CD4-positive, alpha-beta T cell (primary cell): Measurements from ENCODE around the gene PYDC1. TPM values are rescaled to one million over a fixed set of nuclear protein-coding genes. Genes with fewer than 3 reads are reported as not detected.
A peak's percentile ranks its signal among the peaks of the same experiment; 100 is the strongest.

Experiments
- ATAC-seq: fragments of 200-7000 bp; cut with Tn5 transposase; one replicate; pipeline ENCODE4 v1.10.0; 2022; ENCODE audit warnings: mild to moderate bottlenecking; ENCODE audit not compliant: poor library complexity
- CTCF ChIA-PET: fragments of 350-600 bp; sonication (Branson Sonifier 250); formaldehyde crosslinking; loops from one replicate; lab custom pipeline; 2021; ENCODE audit warnings: antibody characterized with exemption, inconsistent platforms; lab: Charles Lee
- POLR2A ChIA-PET: fragments of 350-600 bp; sonication (Branson Sonifier 250); formaldehyde crosslinking; loops from one replicate; lab custom pipeline; 2021; ENCODE audit warnings: antibody characterized with exemption, inconsistent platforms; lab: Charles Lee
- DNase-seq, 14 experiments: peaks; one replicate each; pipeline ENCODE4 v3.0.0-alpha.2; 2013 to 2020; ENCODE audit warnings: mixed read lengths in 2 of 14
- H3K27ac ChIP-seq, 2 donors: one replicate each; pipeline versions ENCODE4 v1.5.1 to v1.7.0; 2013; ENCODE audit warnings: low read length in 2 of 2, low read depth in 1 of 2, mild to moderate bottlenecking in 1 of 2
- H3K27me3 ChIP-seq, 2 experiments: 1 replicate in 1 of 2; 2 replicates in 1 of 2; pipeline versions ENCODE4 v1.6.1 to v1.7.0; 2013; ENCODE audit warnings: low read length in 2 of 2, control low read depth in 1 of 2, mild to moderate bottlenecking in 1 of 2, moderate library complexity in 1 of 2; ENCODE audit not compliant: insufficient read depth in 2 of 2, control insufficient read depth in 1 of 2
- H3K36me3 ChIP-seq: one replicate; pipeline ENCODE4 v1.6.1; 2013; ENCODE audit warnings: low read length, control low read depth; ENCODE audit not compliant: insufficient read depth
- H3K4me1 ChIP-seq: one replicate; pipeline ENCODE4 v1.6.1; 2013; ENCODE audit warnings: low read length, control low read depth; ENCODE audit not compliant: insufficient read depth
- H3K4me3 ChIP-seq: one replicate; pipeline ENCODE4 v1.5.1; 2013; ENCODE audit warnings: mild to moderate bottlenecking, low read length, moderate library complexity
- H3K9me3 ChIP-seq, 2 experiments: 1 replicate in 1 of 2; 2 replicates in 1 of 2; pipeline versions ENCODE4 v1.6.1 to v1.7.0; 2013; ENCODE audit warnings: low read length in 2 of 2, mild to moderate bottlenecking in 2 of 2, control low read depth in 1 of 2, moderate library complexity in 1 of 2; ENCODE audit not compliant: control insufficient read depth in 1 of 2, insufficient read depth in 1 of 2
- H3K27ac Mint-ChIP-seq: one replicate; pipeline ENCODE4 v1.8.0; 2020; ENCODE audit warnings: mixed read lengths
- H3K27me3 Mint-ChIP-seq: one replicate; pipeline ENCODE4 v1.8.0; 2021; ENCODE audit warnings: mixed read lengths
- H3K36me3 Mint-ChIP-seq: one replicate; pipeline ENCODE4 v1.8.0; 2021; ENCODE audit warnings: low read depth, mixed read lengths
- H3K4me1 Mint-ChIP-seq: one replicate; pipeline ENCODE4 v1.8.0; 2021; ENCODE audit warnings: low read depth, mixed read lengths
- H3K4me3 Mint-ChIP-seq: one replicate; pipeline ENCODE4 v1.8.0; 2020; ENCODE audit warnings: mild to moderate bottlenecking, mixed read lengths
- H3K9me3 Mint-ChIP-seq: one replicate; pipeline ENCODE4 v1.8.0; 2020; ENCODE audit warnings: mixed read lengths
- CTCF ChIP-seq: fragments of 200-600 bp; IDR thresholded peaks from one replicate; pipeline ENCODE4 v1.8.0; 2022; ENCODE audit warnings: antibody characterized with exemption, mild to moderate bottlenecking
- intact Hi-C, 2 experiments: fragments of 100-400 bp; cut with DNase I in 1 of 2; cut with micrococcal nuclease in 1 of 2; formaldehyde crosslinking; loops; one replicate each; pipeline versions ENCODE4 v1.15.1 to v1.9.0; 2023 to 2025; cut with DNase I, micrococcal nuclease
- total RNA-seq, 174 experiments: library from RNA in 2 of 174; stranded (reverse) in 2 of 174; gene quantifications; one replicate each; pipeline ENCODE4 v1.2.3 and lab custom pipeline; 2021 to 2026

The PYDC1 gene
- total RNA-seq, 2 experiments from 2014 or later, result not detected

- H3K27me3 Mint-ChIP-seq, result no peaks in the 10 kb centered on the region
- Histone ChIP-seq H3K27me3 (no peaks in the 10 kb centered on the region), H3K9me3 (no peaks in the 10 kb centered on the region), H3K4me3 (no peak overlapping the region), H3K36me3 (no peaks in the 10 kb centered on the region), H3K27ac (no peak overlapping the region), H3K4me1 (no peaks in the 10 kb centered on the region)
- ChIA-PET CTCF (no interaction called here), POLR2A (interaction anchor here (0.6 kb wide), 1 partner anchor 124 kb away, joined by 3 read pairs; no protein-coding TSS in a partner anchor)
- no peak for TF ChIP-seq CTCF
- intact Hi-C loops, result loop anchor here in 1 of 2 experiments (10.0 kb wide), 1 partner anchor 161 kb away; no protein-coding TSS in a partner anchor
- no peaks in the 10 kb centered on the region for H3K4me1 Mint-ChIP-seq
- H3K36me3 Mint-ChIP-seq, result no peaks in the 10 kb centered on the region
- ATAC-seq (no peak), DNase-seq (peak in 3 of 14 experiments; percentile 24 to 53 (median 47))
- no peak overlapping the region for H3K4me3 Mint-ChIP-seq
- H3K9me3 Mint-ChIP-seq, result no peaks in the 10 kb centered on the region
- H3K27ac Mint-ChIP-seq, result no peak overlapping the region
Measured at GRCh38 chr16:31243734-31244670, 27.1 kb upstream of the PYDC1 start.

- ATAC-seq, result no peak
- DNase-seq, result no peak
- no peaks in the 10 kb centered on the region for H3K4me1 ChIP-seq
- POLR2A ChIA-PET, result no interaction called here
- no peak overlapping the region for H3K4me3 Mint-ChIP-seq
- no peaks in the 10 kb centered on the region for H3K36me3 Mint-ChIP-seq
- no peak overlapping the region for H3K27ac Mint-ChIP-seq
- CTCF ChIA-PET, result no interaction called here
- H3K27ac ChIP-seq, result no peak overlapping the region
- H3K27me3 Mint-ChIP-seq, result no peaks in the 10 kb centered on the region
- intact Hi-C loops, result loop anchor here in 1 of 2 experiments (10.0 kb wide), 1 partner anchor 163 kb away; no protein-coding TSS in a partner anchor
- TF ChIP-seq CTCF, result no peak
- no peak overlapping the region for H3K4me3 ChIP-seq
- H3K4me1 Mint-ChIP-seq, result no peaks in the 10 kb centered on the region
- no peaks in the 10 kb centered on the region for H3K36me3 ChIP-seq
- no peaks in the 10 kb centered on the region for H3K27me3 ChIP-seq
- H3K9me3 Mint-ChIP-seq, result no peaks in the 10 kb centered on the region
- no peaks in the 10 kb centered on the region for H3K9me3 ChIP-seq
Measured at GRCh38 chr16:31242206-31242605, 25.3 kb upstream of the PYDC1 start.

- Mint-ChIP-seq H3K9me3 (no peaks in the 10 kb centered on the region), H3K4me1 (no peaks in the 10 kb centered on the region), H3K36me3 (no peaks in the 10 kb centered on the region), H3K27me3 (no peaks in the 10 kb centered on the region), H3K27ac (no peak overlapping the region), H3K4me3 (no peak overlapping the region)
- H3K27ac ChIP-seq, result no peak overlapping the region
- ChIA-PET POLR2A (no interaction called here), CTCF (no interaction called here)
- no peak for ATAC-seq
- no peaks in the 10 kb centered on the region for H3K36me3 ChIP-seq
- no peak for TF ChIP-seq CTCF
- intact Hi-C loops, result no loop called here
- H3K27me3 ChIP-seq, result no peaks in the 10 kb centered on the region
- no peak overlapping the region for H3K4me3 ChIP-seq
- no peaks in the 10 kb centered on the region for H3K9me3 ChIP-seq
- DNase-seq, result no peak
- H3K4me1 ChIP-seq, result no peaks in the 10 kb centered on the region
Measured at GRCh38 chr16:31238041-31238440, 21.1 kb upstream of the PYDC1 start.
